ENCODE results near the gene GALNTL6. TPM values are rescaled to one million over a fixed set of nuclear protein-coding genes. Genes with fewer than 3 reads are reported as not detected.

GALNTL6 gene
- total and polyA plus RNA-seq, 2 donors (not counting 3 experiments of a cell fraction or from before 2014, with no cell fraction given), result not detected

- ChIA-PET CTCF (no interaction called here), POLR2A (no interaction called here)
- H2AFZ ChIP-seq (ENCODE audit: low read depth, low read length), result no peak overlapping the region
- no peaks in the 10 kb centered on the region for H3K36me3 ChIP-seq (ENCODE audit: control insufficient read depth in 2 of 2, extremely low read depth in 1 of 2, insufficient read depth in 2 of 2, low read length in 2 of 2)
- BruUV-seq (replicated peaks), result no TSS peak
- peaks cover 5% of the 10 kb centered on the region for H3K9me3 ChIP-seq (replicated peaks; ENCODE audit: control insufficient read depth, insufficient read depth, low read length)
- no peaks in the 10 kb centered on the region for H4K20me1 ChIP-seq (replicated peaks; ENCODE audit: control insufficient read depth, extremely low read depth, insufficient read depth, low read length)
- no peak overlapping the region for H3K4me2 ChIP-seq (ENCODE audit: insufficient read depth, low read length)
- no peaks in the 10 kb centered on the region for H3K9me1 ChIP-seq (replicated peaks; ENCODE audit: control insufficient read depth, extremely low read depth, insufficient read depth, low read length)
- TF ChIP-seq POLR2AphosphoS5 (IDR thresholded peaks at IDR 0.05; ENCODE audit: insufficient read depth, low read depth, low read length), result no peak
- no peak for TF ChIP-seq GATA2 (IDR thresholded peaks at IDR 0.05; ENCODE audit: insufficient read depth, insufficient read length, low read depth, low read length)
- TF ChIP-seq, protein P1, sequence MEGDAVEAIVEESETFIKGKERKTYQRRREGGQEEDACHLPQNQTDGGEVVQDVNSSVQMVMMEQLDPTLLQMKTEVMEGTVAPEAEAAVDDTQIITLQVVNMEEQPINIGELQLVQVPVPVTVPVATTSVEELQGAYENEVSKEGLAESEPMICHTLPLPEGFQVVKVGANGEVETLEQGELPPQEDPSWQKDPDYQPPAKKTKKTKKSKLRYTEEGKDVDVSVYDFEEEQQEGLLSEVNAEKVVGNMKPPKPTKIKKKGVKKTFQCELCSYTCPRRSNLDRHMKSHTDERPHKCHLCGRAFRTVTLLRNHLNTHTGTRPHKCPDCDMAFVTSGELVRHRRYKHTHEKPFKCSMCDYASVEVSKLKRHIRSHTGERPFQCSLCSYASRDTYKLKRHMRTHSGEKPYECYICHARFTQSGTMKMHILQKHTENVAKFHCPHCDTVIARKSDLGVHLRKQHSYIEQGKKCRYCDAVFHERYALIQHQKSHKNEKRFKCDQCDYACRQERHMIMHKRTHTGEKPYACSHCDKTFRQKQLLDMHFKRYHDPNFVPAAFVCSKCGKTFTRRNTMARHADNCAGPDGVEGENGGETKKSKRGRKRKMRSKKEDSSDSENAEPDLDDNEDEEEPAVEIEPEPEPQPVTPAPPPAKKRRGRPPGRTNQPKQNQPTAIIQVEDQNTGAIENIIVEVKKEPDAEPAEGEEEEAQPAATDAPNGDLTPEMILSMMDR (IDR thresholded peaks at IDR 0.05; ENCODE audit: extremely low read depth in 1 of 2, insufficient read depth in 1 of 2, low read depth in 1 of 2, low read length in 2 of 2), result no peak
- TF ChIP-seq FOS (IDR thresholded peaks at IDR 0.05; ENCODE audit: borderline replicate concordance, insufficient read depth, low read length), result no peak
- TF ChIP-seq MYC (IDR thresholded peaks at IDR 0.05; ENCODE audit: low read depth, low read length), result no peak
- no peak for TF ChIP-seq JUN (IDR thresholded peaks at IDR 0.05; ENCODE audit: borderline replicate concordance, insufficient read depth, insufficient read length, low read depth)
- H3K27ac ChIP-seq (ENCODE audit: insufficient read depth, low read depth, low read length), result no peak overlapping the region
- no peak overlapping the region for H3K4me3 ChIP-seq (replicated peaks in 1 of 3; ENCODE audit: insufficient read depth in 1 of 3, low read depth in 1 of 3, low read length in 3 of 3)
- H3K4me1 ChIP-seq (ENCODE audit: control insufficient read depth, extremely low read depth, insufficient read depth, low read length), result no peaks in the 10 kb centered on the region
- no peaks in the 10 kb centered on the region for H3K79me2 ChIP-seq (ENCODE audit: control insufficient read depth, insufficient read depth, low read length)
- DNase-seq (ENCODE audit: low read depth, low spot score) (no peak), FAIRE-seq (no peak)
- dilution Hi-C loops (cut with MboI; ENCODE audit: extremely low pct_ligation_motif_present, low sequenced_read_pairs) (no loop called here), intact Hi-C loops (cut with micrococcal nuclease) (no loop called here)
- no peak overlapping the region for H3K9ac ChIP-seq (replicated peaks; ENCODE audit: extremely low read depth, insufficient read depth, low read length)
- H3K27me3 ChIP-seq (ENCODE audit: control insufficient read depth in 2 of 2, insufficient read depth in 2 of 2, low read length in 2 of 2), result no peaks in the 10 kb centered on the region
Observed at GRCh38 chr4:172514011-172514410, 700.8 kb downstream of the GALNTL6 start.

- ChIA-PET POLR2A (no interaction called here), CTCF (no interaction called here)
- H3K9me1 ChIP-seq (replicated peaks; ENCODE audit: control insufficient read depth, extremely low read depth, insufficient read depth, low read length), result no peaks in the 10 kb centered on the region
- H3K79me2 ChIP-seq (ENCODE audit: control insufficient read depth, insufficient read depth, low read length), result no peaks in the 10 kb centered on the region
- H3K9me3 ChIP-seq (replicated peaks; ENCODE audit: control insufficient read depth, insufficient read depth, low read length), result peaks cover 5% of the 10 kb centered on the region
- intact Hi-C loops (cut with micrococcal nuclease), result no loop called here
- no peak overlapping the region for H3K27ac ChIP-seq (ENCODE audit: insufficient read depth, low read depth, low read length)
- dilution Hi-C loops (cut with MboI; ENCODE audit: extremely low pct_ligation_motif_present, low sequenced_read_pairs), result no loop called here
- BruUV-seq (replicated peaks), result no TSS peak
- no peaks in the 10 kb centered on the region for H3K36me3 ChIP-seq (ENCODE audit: control insufficient read depth in 2 of 2, extremely low read depth in 1 of 2, insufficient read depth in 2 of 2, low read length in 2 of 2)
- no peak overlapping the region for H3K9ac ChIP-seq (replicated peaks; ENCODE audit: extremely low read depth, insufficient read depth, low read length)
- FAIRE-seq (no peak), DNase-seq (ENCODE audit: low read depth, low spot score) (no peak)
- H4K20me1 ChIP-seq (replicated peaks; ENCODE audit: control insufficient read depth, extremely low read depth, insufficient read depth, low read length), result no peaks in the 10 kb centered on the region
- no peak overlapping the region for H3K4me2 ChIP-seq (ENCODE audit: insufficient read depth, low read length)
- TF ChIP-seq, protein P2, sequence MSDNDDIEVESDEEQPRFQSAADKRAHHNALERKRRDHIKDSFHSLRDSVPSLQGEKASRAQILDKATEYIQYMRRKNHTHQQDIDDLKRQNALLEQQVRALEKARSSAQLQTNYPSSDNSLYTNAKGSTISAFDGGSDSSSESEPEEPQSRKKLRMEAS (IDR thresholded peaks at IDR 0.05; ENCODE audit: insufficient read depth, insufficient read length), result no peak
- TF ChIP-seq, protein P1 (IDR thresholded peaks at IDR 0.05; ENCODE audit: extremely low read depth in 1 of 2, insufficient read depth in 1 of 2, low read depth in 1 of 2, low read length in 2 of 2), result no peak
- no peak for TF ChIP-seq FOS (IDR thresholded peaks at IDR 0.05; ENCODE audit: borderline replicate concordance, insufficient read depth, low read length)
- no peak for TF ChIP-seq POLR2A (IDR thresholded peaks at IDR 0.05; ENCODE audit: low read depth, low read length)
- TF ChIP-seq POLR2AphosphoS5 (IDR thresholded peaks at IDR 0.05; ENCODE audit: insufficient read depth, low read depth, low read length), result no peak
- no peak for TF ChIP-seq EZH2 (IDR thresholded peaks at IDR 0.05; ENCODE audit: borderline replicate concordance, low read depth, low read length, severe bottlenecking)
- TF ChIP-seq MYC (IDR thresholded peaks at IDR 0.05; ENCODE audit: low read depth, low read length), result no peak
- TF ChIP-seq JUN (IDR thresholded peaks at IDR 0.05; ENCODE audit: borderline replicate concordance, insufficient read depth, insufficient read length, low read depth), result no peak
- no peak for TF ChIP-seq GATA2 (IDR thresholded peaks at IDR 0.05; ENCODE audit: insufficient read depth, insufficient read length, low read depth, low read length)
- no peaks in the 10 kb centered on the region for H3K4me1 ChIP-seq (ENCODE audit: control insufficient read depth, extremely low read depth, insufficient read depth, low read length)
- no peak overlapping the region for H2AFZ ChIP-seq (ENCODE audit: low read depth, low read length)
- H3K4me3 ChIP-seq (replicated peaks in 1 of 3; ENCODE audit: insufficient read depth in 1 of 3, low read depth in 1 of 3, low read length in 3 of 3), result no peak overlapping the region
- H3K27me3 ChIP-seq (ENCODE audit: control insufficient read depth in 2 of 2, insufficient read depth in 2 of 2, low read length in 2 of 2), result no peaks in the 10 kb centered on the region
Observed at GRCh38 chr4:172514801-172515200, 701.6 kb downstream of the GALNTL6 start.

Measured in endothelial cell of umbilical vein (primary cell).